MM.1S (cell line): Measurements from ENCODE around the gene UBE2B.

ENCODE experiments used
- CTCF ChIP-seq: fragments of 300-600 bp; sonication (generic); IDR thresholded peaks from 2 replicates; pipeline ENCODE4 v1.5.1; 2016; ENCODE audit warnings: antibody characterized with exemption, low read length, mixed read lengths
- EZH2 ChIP-seq: fragments of 300-600 bp; sonication (generic); optimal IDR thresholded peaks from 2 replicates; pipeline ENCODE3; 2017; ENCODE audit warnings: low read depth, mild to moderate bottlenecking, antibody characterized with exemption, low read length, mixed read lengths

- TF ChIP-seq CTCF = no peak
- TF ChIP-seq EZH2 = no peak
Measured at GRCh38 chr5:134365604-134366003, 5.8 kb upstream of the UBE2B start.
